SHP77 (cell line): ENCODE data around the gene GARS1.

Source experiments
- DNase-seq, 2 experiments: peaks; one replicate each; lab custom pipeline; 2025; lab: John Stamatoyannopoulos, UW

Gene GARS1

DNA sequence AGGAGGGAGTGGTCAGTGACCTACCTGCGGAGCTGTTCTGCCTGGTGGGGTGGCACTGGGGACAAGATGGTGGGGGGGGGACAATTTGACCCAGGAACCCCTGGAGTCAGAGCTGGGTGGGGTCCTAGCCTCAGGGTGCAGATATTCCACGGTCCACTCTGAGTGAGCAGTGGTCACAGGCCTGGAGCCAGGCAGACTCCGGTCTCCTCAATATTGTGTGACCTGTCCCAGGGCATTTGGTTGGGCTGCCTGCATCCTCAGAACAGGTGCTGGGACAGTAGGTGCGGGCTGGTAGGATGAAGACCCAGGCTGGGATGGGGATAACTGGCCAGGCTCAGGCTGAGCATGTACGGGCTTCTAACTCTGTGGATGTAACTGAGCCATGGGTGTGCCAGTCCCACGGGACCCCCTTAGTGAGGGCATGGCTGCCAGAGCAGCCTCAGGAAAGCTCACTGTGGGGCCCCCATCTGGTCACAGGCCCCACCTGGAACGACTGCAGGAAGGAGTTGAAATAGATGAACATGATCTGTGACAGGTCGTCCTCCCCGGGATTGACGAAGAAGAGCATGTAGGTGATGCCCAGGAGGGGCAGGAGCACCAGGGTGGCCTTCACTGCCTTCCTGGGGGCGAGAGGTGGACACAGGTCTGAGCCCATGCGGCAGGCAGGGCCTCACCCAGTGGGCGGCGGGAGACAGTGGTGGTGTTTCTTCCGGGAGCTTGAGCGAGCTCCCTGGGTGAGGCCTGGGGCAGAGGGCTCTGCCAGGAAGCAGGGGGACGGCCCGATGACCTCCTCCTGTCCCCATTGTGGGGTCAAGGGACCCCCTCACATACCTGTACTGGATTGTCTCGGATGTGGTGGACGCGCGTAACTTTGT lies 60.7 kb downstream of the GARS1 start:
- DNase-seq: no peak

DNA sequence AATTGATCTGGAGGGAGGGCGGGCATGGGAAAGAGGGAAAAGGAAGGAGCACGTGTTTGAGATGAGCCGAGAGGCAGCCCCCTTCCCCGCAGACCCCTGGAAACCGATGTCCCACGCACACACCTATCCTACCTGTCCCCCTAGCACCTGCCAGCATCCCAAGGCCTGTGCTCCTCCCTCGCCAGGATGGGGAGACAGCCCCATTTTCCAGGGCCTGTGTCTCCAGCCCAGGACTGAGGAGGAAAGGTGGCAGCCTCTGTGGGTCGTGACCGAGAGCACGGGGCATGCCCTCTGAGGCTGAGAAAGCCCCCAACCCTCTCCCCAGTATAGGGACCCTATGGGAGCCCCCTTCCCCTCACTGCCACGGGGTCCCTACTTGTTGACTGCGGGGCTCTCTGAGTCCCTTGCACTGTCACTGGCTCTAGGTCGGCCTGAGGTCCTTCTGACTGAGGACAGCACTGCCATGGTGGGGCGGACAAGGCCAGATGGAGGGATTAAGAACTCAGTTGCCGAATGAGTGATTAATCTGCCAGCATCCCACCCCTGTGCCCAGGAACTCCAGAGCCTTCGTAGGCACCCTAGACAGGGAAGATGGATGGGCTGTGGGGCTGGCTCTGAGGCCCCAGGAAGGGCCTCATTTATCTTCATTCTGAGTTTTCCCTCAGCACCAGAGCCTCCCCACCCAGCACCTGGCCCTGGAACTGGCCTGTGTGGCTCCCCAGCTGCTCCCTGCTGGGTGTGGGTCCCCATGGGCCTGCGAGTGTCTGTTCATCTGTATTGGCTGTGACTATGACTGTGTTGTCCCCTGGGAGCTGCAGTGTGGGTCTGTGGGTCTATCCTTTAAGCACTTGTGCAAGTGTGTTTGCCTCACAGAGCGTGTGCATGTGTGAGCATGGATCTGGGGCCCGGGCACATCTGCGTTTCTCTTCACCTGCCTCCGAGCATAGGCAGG lies 61.6 kb downstream of the GARS1 start:
- no peak for DNase-seq

DNA sequence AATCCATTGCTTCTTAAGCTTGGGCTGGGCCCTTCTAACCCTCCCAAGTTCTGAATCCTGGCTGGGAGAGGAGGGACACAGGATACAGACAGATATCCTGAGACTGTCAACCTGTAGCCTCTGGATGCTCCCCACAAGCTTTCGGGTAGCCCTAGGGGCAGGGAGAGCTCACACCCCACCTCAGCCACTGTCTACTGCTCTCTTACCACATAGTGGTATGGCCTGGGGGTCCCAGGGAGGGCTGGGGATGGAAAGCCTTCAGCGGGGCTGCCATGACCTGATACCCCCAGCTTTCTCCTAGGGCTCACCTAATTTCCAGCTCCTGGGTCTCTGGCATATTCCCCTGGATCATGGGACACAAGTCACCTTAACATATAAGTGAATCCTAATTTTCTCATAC lies 62.5 kb downstream of the GARS1 start:
- no peak for DNase-seq

DNA sequence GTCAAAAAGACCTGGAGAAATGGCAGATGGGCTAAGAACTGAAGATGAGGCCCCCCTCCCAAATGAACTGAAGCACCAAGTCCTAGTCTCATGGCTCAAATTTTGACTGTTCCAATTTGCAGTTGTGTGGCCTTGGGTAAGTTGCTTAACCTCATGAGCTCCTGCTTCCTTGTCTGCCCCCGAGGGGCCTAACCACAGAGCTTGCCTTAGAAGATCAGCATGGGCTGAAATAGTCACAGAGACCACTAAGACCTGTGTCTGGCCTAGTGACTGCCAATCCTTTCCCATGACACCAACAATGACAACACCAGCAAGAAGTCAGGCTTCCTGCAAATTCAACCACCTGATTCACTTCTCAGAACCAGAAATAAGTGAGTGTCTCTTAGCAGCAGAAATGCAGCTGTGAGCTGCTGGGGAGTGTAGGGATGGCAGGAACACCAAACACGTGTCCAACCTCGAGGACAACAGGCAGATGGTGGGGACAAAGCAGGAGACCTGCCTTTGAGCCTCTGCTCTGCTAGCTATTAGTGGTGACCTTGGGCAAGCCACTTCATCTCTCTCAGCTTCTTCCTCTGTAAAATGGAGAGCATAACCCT lies 63.9 kb downstream of the GARS1 start:
- DNase-seq: no peak

DNA sequence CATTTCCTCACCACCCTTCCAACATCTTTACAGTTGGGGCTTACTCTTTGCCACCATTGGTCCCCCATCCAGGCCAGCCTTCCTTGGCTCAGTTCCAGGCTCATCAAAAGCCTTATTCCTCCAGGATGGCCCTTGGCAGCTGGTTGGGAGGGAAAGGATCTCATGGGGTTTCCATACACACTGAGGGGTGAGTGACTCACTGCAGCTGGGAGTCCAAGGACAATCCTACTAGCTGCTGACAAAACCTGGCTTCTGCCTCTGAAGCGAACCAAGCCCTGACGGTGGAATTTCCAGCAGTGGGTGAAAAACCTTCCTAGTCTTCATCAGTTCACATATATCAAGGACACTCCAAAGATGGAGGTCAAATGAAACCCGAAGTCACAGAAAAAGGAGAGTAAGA lies 64.6 kb downstream of the GARS1 start:
- peak; percentile 43 to 56 for DNase-seq

DNA sequence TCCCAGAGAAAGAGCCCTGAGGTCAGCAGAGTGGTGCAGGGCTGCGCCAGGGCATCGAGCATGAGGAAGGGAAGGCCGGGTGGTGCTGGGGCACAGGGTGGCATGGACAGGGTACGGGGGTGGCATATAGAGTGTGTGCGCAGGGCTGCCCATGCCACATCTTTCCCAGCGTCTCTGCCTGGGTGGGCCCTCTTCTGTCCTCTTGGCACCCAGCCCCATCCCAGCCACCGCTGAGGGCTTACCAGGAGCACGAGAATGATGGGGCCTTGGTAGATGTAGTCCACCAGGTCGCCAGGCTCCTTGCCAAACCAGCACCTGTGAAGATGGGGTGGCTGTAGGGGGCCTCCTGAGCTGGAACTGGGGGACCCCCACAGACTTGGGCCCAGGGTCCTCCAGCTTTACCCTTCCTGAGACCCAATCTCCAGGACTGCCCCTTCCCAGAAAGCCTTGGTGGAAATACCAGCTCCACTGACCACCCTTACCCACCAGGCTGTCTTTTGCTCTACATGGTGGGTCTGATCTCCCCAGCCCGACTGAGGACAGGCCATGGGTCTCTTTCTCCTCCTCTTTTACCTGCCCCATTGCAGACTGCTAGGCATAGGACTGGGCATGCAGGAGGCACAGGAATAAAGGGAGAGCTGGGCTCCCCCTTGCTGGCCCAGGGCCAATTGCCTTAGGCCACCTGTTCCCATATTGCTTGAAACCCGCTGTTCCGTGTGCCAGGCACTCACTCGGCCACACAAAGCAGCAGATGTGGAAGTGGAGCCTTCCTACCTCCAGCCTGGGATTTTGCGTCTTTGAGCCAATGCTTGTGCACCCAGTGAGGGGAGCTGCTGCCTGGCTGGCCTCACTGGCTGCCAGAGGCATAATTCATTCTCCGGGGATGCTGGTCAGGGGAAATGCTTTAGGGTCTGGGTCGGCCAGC lies 65.9 kb downstream of the GARS1 start:
- DNase-seq: peak; percentile 78 to 90

DNA sequence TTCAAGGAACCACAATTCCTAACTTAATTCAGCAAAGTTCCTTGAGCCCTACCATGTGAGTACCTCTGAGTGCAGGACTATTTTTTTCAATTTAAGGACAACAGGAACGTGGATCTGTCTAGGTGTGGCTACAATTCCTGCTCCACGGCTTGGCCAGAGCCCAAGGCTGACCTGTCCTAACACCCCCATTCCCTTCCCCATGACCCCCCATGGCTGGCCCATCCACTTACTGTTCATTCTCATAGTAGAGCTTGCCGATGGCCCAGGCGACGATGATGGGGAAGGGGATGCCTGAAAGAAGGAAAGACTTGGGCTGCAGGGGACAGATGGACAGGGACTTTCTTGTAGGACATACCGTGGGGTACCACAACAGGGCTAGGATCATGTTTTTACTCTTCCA lies 67.2 kb downstream of the GARS1 start:
- no peak for DNase-seq

DNA sequence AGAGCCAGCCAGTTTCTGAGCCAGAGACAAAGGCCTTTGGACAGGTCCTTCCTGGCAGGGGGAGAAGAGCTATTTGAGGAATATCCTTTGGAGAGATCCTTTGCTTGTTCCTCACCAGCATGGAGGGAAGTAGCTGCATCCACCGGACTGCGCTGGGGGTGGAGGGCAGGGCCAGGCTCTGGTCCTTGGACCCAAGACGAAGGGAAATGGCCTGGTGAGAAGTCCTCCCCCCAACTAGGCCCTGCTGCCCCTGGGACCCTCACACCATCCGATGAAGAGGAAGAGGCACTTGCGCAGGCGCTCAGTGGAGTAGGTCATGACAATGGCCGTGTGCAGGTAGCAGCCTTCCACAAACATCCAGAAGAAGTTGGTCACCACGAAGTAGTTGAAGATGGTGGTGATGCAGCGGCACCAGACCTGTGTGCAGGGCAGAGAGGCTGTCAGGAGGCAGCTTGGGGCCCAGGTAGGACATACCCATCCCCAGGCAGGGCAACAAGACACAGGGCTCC lies 67.8 kb downstream of the GARS1 start:
- DNase-seq: no peak

DNA sequence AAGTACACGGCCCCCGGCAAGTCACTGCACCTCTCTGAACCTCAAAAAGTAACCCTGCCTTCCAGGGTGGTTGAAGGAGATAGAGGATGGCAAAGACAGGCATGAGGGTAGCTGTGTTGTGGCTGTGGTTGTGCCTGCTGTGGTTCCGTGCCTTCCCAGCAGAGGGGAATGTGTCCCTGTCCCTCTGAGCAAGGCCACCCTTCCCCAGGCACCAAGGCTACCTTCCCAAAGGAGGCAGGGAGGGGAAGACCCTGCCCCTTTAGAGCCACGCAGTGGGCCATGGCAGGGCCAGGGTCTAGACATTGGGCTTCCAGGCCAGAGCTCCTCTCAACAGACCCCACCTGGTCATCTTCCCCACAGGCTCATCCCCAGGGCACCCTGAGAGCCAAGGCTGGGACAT lies 68.7 kb downstream of the GARS1 start:
- DNase-seq: no peak

DNA sequence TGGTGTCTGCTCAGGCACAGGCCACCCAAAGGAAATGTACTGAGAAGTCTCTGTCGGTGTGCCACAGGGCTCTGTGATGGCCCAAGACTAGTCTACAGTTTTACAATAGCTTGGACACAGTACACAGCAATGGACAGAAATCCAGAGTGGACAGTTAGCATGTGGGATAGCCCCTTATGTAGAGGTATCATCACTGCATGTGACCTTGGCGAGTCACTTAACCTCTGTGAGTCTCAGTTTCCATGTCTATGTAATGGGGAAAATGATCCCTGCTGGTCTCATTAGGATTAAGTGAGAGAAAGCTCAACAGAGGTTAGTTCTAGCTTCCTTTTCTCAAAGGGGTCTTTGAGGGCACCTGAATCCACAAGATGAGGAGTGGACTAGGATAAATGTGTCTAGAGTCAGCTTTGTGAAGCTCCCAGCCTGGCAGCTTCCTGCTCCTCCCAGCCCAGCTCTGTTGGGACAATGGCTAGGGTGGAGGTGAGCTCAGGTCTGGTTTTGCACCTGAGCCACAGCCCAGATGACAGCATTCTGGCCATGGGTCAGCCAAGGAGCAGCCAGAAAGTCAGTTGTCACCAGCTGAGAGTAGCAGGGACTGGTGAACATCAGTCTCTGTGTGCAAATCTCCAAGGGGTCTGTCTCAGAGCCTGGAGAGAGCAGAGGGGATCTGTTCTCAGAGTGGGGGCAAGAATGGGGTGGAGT lies 69.7 kb downstream of the GARS1 start:
- DNase-seq: no peak

DNA sequence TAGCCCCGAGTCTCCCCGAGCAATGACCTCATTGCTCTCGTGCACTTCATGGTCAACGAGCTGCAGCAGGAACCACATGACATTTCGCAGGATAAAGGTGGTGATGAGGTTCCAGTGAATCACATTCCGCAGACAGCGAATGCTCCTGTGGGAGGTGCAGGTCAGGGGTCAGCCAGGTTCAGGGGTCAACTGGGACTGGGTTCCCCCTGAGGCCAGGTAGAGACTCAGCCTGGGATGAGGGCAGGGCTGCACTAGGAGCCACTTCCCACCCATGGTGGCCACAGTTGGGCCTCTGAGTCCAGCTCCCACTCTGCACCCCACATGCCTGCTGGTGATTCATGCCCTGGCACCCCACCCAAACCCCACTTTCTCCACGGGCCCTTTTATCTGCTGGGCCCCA lies 70.4 kb downstream of the GARS1 start:
- no peak for DNase-seq

DNA sequence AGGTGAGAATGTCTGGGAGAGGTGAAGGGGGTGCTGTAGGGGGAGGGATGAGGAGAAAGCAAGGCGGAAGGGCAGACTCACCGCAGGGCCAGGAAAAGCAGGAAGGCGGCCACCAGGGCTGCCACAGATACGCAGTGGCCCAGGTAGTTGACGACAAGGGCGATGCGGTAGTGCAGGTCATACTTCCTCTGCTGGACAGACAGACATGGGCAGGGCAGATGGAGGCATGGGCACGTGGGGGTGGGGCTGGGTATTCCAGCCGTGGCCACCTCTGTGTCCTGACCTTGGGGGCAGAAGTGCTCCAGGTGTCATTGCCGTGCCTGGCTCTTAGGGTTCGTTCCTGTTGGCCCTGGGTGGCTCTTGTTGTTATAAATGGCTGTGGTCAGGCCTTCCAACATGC lies 70.8 kb downstream of the GARS1 start:
- DNase-seq: no peak

DNA sequence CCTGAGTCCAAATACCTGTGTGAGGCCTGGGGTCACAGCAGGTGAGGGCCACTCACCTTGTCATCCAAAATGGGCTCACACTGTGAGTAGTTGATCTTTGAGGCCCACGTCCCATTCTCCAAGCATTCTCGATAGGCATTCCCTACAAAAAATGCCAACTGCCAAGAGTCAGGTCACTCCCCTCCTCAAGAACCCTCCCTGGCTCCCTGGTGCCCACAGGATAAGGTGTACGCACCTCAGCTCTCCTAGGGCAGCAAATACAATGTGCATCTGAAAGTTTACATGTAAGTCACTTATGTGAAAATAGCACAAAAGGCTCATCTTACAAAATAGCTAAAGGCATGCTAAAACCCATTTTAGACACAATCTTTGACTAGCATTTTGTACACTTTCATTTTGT lies 72.5 kb downstream of the GARS1 start:
- DNase-seq: no peak

DNA sequence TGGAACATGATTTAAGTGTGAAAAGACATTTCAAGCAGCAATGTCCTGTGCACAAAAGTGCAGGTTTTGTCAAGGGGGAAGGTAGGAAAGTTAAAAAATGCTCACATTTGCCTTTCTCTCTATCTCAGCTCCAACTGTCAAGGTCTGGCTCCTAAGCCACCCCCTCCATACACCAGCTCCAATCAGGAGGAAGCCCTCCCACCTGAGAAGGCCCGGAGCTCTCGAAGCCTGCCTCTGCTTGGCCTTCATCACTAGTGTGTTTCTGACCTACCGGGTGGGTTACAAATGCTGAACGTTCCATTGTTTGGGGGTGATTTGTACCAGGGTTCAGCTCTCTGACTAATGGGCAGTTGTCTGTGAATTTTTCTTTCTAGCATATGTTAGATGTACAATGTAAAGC lies 73.4 kb downstream of the GARS1 start:
- DNase-seq: no peak

DNA sequence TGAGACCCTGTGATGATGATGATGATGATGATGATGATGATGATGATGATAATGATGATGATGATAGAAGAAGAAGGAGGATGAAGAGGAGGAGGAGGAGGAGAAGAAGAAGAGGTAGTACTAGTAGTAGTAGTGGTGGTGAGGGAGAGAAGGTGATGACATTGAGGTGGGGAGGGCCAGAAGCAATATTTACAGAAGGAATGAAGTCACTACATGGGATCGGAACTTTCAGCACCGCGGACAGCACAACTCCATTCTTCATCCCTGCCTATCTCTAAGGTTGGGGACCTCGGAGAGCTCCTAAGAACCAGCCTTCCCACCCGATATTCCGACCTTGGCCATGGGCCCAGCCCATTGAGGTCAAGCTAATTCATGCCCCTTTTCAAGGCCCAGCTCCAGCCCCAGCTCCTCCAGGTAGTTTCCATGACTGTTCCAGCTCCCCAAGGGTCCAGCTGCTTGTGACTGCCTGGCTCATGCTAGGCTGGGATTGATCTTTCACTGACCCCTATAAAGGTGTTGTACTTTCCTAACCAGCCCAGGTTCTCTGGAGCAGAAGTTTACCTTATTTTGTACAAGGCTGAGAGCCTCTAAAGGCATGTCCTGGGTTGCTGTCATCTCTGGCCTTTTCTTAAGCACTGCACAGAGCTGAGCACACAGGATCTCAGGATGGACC lies 77.3 kb downstream of the GARS1 start:
- no peak for DNase-seq

DNA sequence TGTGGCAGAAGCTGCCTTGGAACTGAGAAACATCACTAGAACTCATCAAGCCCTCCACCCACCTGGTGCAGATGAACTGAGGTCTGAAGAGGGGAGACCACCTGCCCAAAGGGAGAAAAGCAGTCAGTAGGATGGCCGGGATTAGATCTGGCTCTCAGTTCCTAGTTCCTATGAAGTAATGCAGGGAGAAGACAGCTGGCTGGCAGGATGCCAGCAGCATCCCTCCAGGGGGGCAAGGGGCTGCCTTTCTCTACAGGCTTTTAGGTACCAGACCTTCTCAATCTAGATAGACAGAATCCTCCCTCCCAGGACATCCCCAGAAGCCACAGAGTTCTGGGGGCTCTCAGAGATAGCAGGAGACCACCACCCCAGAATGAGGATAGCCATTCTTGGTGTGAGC lies 79.7 kb downstream of the GARS1 start:
- DNase-seq: no peak

DNA sequence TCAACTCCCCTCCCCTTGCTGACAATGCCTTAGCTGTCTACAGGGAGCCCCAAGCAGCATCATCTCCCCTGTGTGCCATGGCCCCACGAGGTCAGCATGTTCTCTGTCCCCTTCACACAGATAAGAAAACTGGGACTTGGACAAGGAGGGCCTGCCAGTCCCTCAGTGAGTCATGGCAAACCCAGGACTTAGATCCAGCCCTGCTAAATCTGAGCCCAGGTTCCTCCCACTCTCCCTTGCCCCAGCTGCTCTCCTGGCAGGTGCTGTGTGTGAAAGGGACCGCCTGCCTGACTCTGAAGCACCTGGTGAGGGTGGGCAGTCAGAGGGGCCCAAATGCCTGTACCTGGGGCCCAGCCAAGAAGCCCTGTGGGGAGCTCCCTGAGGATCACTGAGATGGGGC lies 80.2 kb downstream of the GARS1 start:
- DNase-seq: peak in 1 of 2 experiments; percentile 20

DNA sequence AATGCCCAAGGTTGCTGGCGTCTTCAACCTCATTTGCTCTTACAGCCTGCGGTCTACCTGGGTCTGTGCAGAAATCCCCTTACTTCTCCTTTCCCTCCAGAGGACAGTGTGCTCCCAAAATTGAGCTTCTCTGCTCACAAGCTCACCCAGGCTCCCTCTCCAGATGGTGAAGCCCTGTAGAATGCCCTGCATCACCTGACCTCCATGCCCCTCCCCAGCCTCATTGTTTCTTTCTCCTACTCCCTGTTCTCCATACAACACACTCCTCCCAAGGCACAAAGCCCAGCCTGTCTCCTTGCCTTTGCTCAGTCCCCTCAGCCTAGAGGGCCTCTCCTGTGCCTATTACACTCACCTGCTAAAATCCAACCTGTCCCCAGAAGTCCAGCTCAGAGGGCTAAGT lies 84.1 kb downstream of the GARS1 start:
- no peak for DNase-seq

DNA sequence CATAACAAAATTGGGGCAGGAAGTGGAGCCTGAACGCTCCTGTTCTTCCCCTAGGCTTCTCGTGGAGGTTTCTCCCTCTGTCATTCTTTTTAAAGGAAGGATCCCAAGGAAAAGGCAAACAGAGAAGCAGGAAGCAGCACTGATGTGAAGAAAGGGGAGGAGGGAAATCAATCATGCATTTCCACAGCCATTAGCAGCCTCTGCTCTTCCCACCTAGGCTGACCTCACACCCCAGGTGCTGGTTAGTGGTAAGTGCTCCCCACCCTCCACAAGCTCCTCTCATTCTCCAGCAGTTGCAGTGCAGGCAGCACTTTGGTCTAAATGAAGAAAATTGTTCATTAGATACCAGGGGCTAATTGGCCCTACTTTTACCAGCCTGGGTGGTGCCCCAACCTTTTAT lies 85.0 kb downstream of the GARS1 start:
- no peak for DNase-seq

DNA sequence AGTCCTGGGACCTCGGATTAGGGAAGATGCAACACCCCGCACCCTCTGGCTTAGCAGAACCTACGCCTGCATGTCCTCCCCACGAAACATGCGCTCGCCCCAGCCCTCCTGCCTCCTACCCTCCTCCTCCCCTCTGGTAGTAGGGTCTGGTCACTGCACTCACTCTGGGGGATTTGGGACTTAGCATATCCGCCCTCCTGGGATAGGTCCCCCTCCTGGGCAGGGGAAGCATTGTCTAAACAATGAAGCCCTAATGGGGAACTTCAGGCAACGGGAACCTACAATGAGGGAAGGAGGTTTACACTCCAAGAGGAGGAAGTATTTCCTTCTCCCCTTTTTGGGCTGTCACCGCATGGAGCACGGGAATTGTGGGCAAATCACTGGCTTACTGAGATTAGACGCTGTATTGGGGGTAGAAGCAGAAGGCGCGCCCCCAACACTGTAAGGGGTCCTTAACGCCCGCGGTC lies 86.7 kb downstream of the GARS1 start:
- no peak for DNase-seq
